Caco-2 (cell line): ENCODE data around the gene CTNNAL1. TPM values are rescaled to one million over a fixed set of nuclear protein-coding genes. Genes with fewer than 3 reads are reported as not detected.

Experiments
- BruUV-seq: library from RNA; stranded (reverse); fragments of 400-500 nt; replicated peaks from 2 replicates; lab custom pipeline; 2021; lab: Mats Ljungman, UMichigan
- CTCF ChIA-PET: fragments of 300-600 bp; sonication (Branson Sonifier 250); formaldehyde crosslinking; loops from one replicate; lab custom pipeline; 2022; ENCODE audit warnings: antibody characterized with exemption; lab: Charles Lee
- POLR2A ChIA-PET: fragments of 300-600 bp; sonication (Branson Sonifier 250); formaldehyde crosslinking; loops from one replicate; lab custom pipeline; 2022; ENCODE audit warnings: antibody characterized with exemption; lab: Charles Lee
- DNase-seq, 2 experiments: peaks; one replicate each; pipeline versions ENCODE4 v3.0.0 to v3.0.0-alpha.2; 2020 to 2022
- H3K27me3 ChIP-seq: replicated peaks from 2 replicates; pipeline ENCODE4 v1.6.0; 2011; ENCODE audit warnings: low read length; ENCODE audit not compliant: control insufficient read depth, insufficient read depth
- H3K36me3 ChIP-seq: 2 replicates; pipeline ENCODE4 v1.5.1; 2011; ENCODE audit warnings: low read length; ENCODE audit not compliant: control insufficient read depth, insufficient read depth
- H3K4me1 ChIP-seq: fragments of 250-450 bp; sonication (Bioruptor Pico); 2 replicates; pipeline ENCODE4 v1.5.1; 2020; ENCODE audit warnings: mild to moderate bottlenecking
- H3K4me3 ChIP-seq: 2 replicates; pipeline ENCODE4 v1.5.1; 2011; ENCODE audit warnings: low read depth, mild to moderate bottlenecking, control low read depth, low read length
- H3K9me3 ChIP-seq: fragments of 250-450 bp; sonication (Bioruptor Pico); 2 replicates; pipeline ENCODE4 v1.5.1; 2020; ENCODE audit warnings: mild to moderate bottlenecking, moderate library complexity
- H3K27ac Mint-ChIP-seq: one replicate; pipeline ENCODE4 v1.8.0; 2022; ENCODE audit warnings: mixed read lengths; ENCODE audit not compliant: unreplicated experiment
- H3K27me3 Mint-ChIP-seq: one replicate; pipeline ENCODE4 v1.8.0; 2022; ENCODE audit warnings: mixed read lengths; ENCODE audit not compliant: insufficient read depth, unreplicated experiment
- H3K36me3 Mint-ChIP-seq: one replicate; pipeline ENCODE4 v1.8.0; 2022; ENCODE audit warnings: mild to moderate bottlenecking, mixed read lengths; ENCODE audit not compliant: insufficient read depth, unreplicated experiment
- H3K4me1 Mint-ChIP-seq: one replicate; pipeline ENCODE4 v1.8.0; 2022; ENCODE audit warnings: low read depth, mixed read lengths; ENCODE audit not compliant: unreplicated experiment
- H3K4me3 Mint-ChIP-seq: one replicate; pipeline ENCODE4 v1.8.0; 2022; ENCODE audit warnings: mild to moderate bottlenecking, moderate library complexity, mixed read lengths; ENCODE audit not compliant: unreplicated experiment
- H3K9me3 Mint-ChIP-seq: one replicate; pipeline ENCODE4 v1.8.0; 2022; ENCODE audit warnings: mixed read lengths; ENCODE audit not compliant: unreplicated experiment
- intact Hi-C: fragments of 100-400 bp; cut with micrococcal nuclease; formaldehyde crosslinking; loops from one replicate; pipeline ENCODE4 v1.10.0; 2022; ENCODE audit not compliant: unreplicated experiment
- total RNA-seq: library from RNA; stranded (reverse); gene quantifications from 2 replicates; pipeline ENCODE4 v1.2.3, GENCODE V29; 2022
- TF ChIP-seq, protein P1 (sequence below), 2 experiments: fragments of 200-600 bp in 1 of 2; IDR thresholded peaks; 1 replicate in 1 of 2; 2 replicates in 1 of 2; pipeline versions ENCODE4 v1.5.1 to v1.8.0; 2011 to 2022; ENCODE audit warnings: antibody characterized with exemption in 1 of 2, control low read depth in 1 of 2, inconsistent platforms in 1 of 2, low read depth in 1 of 2, low read length in 1 of 2, mild to moderate bottlenecking in 1 of 2, moderate library complexity in 1 of 2; ENCODE audit not compliant: insufficient read depth in 1 of 2, severe bottlenecking in 1 of 2, unreplicated experiment in 1 of 2

The CTNNAL1 gene
- total RNA-seq, 1 experiment from 2014 or later, result 107 TPM

- Mint-ChIP-seq H3K4me1 (peaks cover 16% of the 10 kb centered on the region), H3K4me3 (no peak overlapping the region), H3K36me3 (peaks cover 31% of the 10 kb centered on the region), H3K9me3 (no peaks in the 10 kb centered on the region), H3K27ac (no peak overlapping the region), H3K27me3 (no peaks in the 10 kb centered on the region)
- Histone ChIP-seq H3K4me1 (peaks cover 5% of the 10 kb centered on the region; the same call in 1 of the 2 replicates), H3K36me3 (no peaks in the 10 kb centered on the region), H3K4me3 (no peak overlapping the region), H3K9me3 (no peaks in the 10 kb centered on the region; the same call in 1 of the 2 replicates), H3K27me3 (no peaks in the 10 kb centered on the region)
- TF ChIP-seq, protein P1, sequence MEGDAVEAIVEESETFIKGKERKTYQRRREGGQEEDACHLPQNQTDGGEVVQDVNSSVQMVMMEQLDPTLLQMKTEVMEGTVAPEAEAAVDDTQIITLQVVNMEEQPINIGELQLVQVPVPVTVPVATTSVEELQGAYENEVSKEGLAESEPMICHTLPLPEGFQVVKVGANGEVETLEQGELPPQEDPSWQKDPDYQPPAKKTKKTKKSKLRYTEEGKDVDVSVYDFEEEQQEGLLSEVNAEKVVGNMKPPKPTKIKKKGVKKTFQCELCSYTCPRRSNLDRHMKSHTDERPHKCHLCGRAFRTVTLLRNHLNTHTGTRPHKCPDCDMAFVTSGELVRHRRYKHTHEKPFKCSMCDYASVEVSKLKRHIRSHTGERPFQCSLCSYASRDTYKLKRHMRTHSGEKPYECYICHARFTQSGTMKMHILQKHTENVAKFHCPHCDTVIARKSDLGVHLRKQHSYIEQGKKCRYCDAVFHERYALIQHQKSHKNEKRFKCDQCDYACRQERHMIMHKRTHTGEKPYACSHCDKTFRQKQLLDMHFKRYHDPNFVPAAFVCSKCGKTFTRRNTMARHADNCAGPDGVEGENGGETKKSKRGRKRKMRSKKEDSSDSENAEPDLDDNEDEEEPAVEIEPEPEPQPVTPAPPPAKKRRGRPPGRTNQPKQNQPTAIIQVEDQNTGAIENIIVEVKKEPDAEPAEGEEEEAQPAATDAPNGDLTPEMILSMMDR (IDR thresholded peaks at IDR 0.05; ENCODE audit: insufficient read depth in 1 of 2, low read depth in 1 of 2, low read length in 1 of 2, severe bottlenecking in 1 of 2, unreplicated experiment in 1 of 2), result no peak
- DNase-seq, result no peak
- CTCF ChIA-PET, result no interaction called here
- intact Hi-C loops, result no loop called here
- BruUV-seq, result no TSS peak
- POLR2A ChIA-PET, result no interaction called here
Observed at GRCh38 chr9:108994695-108995094, 18.6 kb downstream of the CTNNAL1 start.

GRCh38 chr9:108991479-108991878 is 21.8 kb downstream of the CTNNAL1 start:
- Mint-ChIP-seq H3K9me3 (peaks cover 14% of the 10 kb centered on the region), H3K4me3 (no peak overlapping the region), H3K4me1 (no peaks in the 10 kb centered on the region), H3K27me3 (no peaks in the 10 kb centered on the region), H3K36me3 (peaks cover 42% of the 10 kb centered on the region), H3K27ac (no peak overlapping the region)
- Histone ChIP-seq H3K36me3 (no peaks in the 10 kb centered on the region), H3K27me3 (no peaks in the 10 kb centered on the region), H3K4me1 (no peaks in the 10 kb centered on the region), H3K4me3 (no peak overlapping the region), H3K9me3 (peaks cover 4% of the 10 kb centered on the region)
- TF ChIP-seq, protein P1 (IDR thresholded peaks at IDR 0.05; ENCODE audit: insufficient read depth in 1 of 2, low read depth in 1 of 2, low read length in 1 of 2, severe bottlenecking in 1 of 2, unreplicated experiment in 1 of 2), result no peak
- ChIA-PET CTCF (no interaction called here), POLR2A (no interaction called here)
- BruUV-seq, result no TSS peak
- intact Hi-C loops, result no loop called here
- no peak for DNase-seq

- H3K36me3 ChIP-seq, result no peaks in the 10 kb centered on the region; the same call in none of the 2 replicates
- no peaks in the 10 kb centered on the region for H3K4me1 ChIP-seq
- POLR2A ChIA-PET, result no interaction called here
- no peak overlapping the region for H3K4me3 ChIP-seq
- Mint-ChIP-seq H3K36me3 (peaks cover 40% of the 10 kb centered on the region), H3K9me3 (peaks cover 11% of the 10 kb centered on the region), H3K4me3 (no peak overlapping the region), H3K27ac (no peak overlapping the region), H3K4me1 (no peaks in the 10 kb centered on the region), H3K27me3 (no peaks in the 10 kb centered on the region)
- DNase-seq, result no peak
- TF ChIP-seq, protein P1 (IDR thresholded peaks at IDR 0.05; ENCODE audit: insufficient read depth in 1 of 2, low read depth in 1 of 2, low read length in 1 of 2, severe bottlenecking in 1 of 2, unreplicated experiment in 1 of 2), result no peak
- CTCF ChIA-PET, result no interaction called here
- no TSS peak for BruUV-seq
- H3K27me3 ChIP-seq, result no peaks in the 10 kb centered on the region
- peaks cover under 1% of the 10 kb centered on the region; the same call in 1 of the 2 replicates for H3K9me3 ChIP-seq
- intact Hi-C loops, result no loop called here
Observed at GRCh38 chr9:108983885-108984284, 29.4 kb downstream of the CTNNAL1 start.
